Measurements from ENCODE around the gene MPZL1.

DNA sequence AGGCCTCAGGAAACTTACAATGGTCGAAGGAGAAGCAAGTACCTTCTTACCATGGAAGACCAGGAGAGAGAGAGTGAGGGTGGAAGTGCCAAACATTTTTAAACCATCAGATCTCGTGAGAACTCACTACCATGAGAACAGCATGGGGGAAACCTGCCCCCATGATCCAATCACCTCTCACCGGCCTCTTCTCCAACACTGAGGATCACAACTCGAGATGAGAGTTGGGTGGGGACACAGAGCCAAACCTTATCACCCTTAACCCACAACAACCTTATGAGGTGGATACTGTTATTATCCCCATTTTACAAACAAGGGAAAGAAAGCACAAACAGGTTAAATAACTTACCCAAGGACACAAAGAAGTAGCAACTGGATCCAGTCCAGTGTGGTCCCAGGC is 80.5 kb downstream of the MPZL1 start:
- TF ChIP-seq POLR2AphosphoS5 (IDR thresholded peaks at IDR 0.05) (no peak), POLR2A (IDR thresholded peaks at IDR 0.05) (no peak), EP300 (IDR thresholded peaks at IDR 0.05) (no peak)
- TF ChIP-seq, protein P1, sequence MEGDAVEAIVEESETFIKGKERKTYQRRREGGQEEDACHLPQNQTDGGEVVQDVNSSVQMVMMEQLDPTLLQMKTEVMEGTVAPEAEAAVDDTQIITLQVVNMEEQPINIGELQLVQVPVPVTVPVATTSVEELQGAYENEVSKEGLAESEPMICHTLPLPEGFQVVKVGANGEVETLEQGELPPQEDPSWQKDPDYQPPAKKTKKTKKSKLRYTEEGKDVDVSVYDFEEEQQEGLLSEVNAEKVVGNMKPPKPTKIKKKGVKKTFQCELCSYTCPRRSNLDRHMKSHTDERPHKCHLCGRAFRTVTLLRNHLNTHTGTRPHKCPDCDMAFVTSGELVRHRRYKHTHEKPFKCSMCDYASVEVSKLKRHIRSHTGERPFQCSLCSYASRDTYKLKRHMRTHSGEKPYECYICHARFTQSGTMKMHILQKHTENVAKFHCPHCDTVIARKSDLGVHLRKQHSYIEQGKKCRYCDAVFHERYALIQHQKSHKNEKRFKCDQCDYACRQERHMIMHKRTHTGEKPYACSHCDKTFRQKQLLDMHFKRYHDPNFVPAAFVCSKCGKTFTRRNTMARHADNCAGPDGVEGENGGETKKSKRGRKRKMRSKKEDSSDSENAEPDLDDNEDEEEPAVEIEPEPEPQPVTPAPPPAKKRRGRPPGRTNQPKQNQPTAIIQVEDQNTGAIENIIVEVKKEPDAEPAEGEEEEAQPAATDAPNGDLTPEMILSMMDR (IDR thresholded peaks at IDR 0.05) = no peak
